Measurements from ENCODE around the gene MBOAT1.

MBOAT1 gene

DNA sequence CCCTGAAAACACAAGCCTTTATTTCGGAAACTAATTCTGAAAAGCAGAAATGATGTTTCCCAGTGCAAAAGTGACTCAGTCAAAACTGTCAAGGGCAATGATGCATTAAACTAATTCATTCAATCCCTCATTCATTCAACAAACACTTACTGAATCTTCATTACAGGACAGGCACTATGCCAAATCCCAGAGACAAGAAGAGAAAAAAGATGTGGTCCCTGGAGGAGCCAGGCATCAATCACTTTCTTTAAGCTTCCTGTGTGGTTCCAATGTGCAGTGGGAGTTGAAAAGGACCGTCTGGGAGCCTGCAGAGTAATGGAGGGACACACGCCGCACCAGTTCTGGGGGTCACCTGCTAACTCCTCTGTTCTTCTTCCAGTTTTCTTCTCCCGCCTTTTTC, 113.1 kb downstream of the MBOAT1 start:
- Histone ChIP-seq H3K79me2 (ENCODE audit: insufficient read depth, low read length) (no peaks in the 10 kb centered on the region), H3K9me2 (replicated peaks; ENCODE audit: low read depth, low read length) (no peaks in the 10 kb centered on the region), H3K4me2 (ENCODE audit: low read depth, low read length, poor library complexity, severe bottlenecking) (no peak overlapping the region), H3K9ac (ENCODE audit: low read depth, low read length, poor library complexity, severe bottlenecking) (no peak overlapping the region), H3K4me1 (ENCODE audit: insufficient read depth, low read length, poor library complexity, severe bottlenecking) (no peaks in the 10 kb centered on the region), H2AFZ (ENCODE audit: low read length) (no peak overlapping the region), H3F3A (ENCODE audit: low read depth) (no peaks in the 10 kb centered on the region), H4K20me1 (ENCODE audit: insufficient read depth, low read length, poor library complexity, severe bottlenecking) (no peaks in the 10 kb centered on the region), H3K27me3 (ENCODE audit: insufficient read depth, low read length, poor library complexity, severe bottlenecking) (no peaks in the 10 kb centered on the region), H3K9me3 (ENCODE audit: insufficient read depth, low read depth, low read length) (no peaks in the 10 kb centered on the region), H3K36me3 (ENCODE audit: insufficient read depth, low read length) (peaks cover 7% of the 10 kb centered on the region; the same call in 1 of the 2 replicates), H3K4me3 (ENCODE audit: low read length, poor library complexity, severe bottlenecking) (no peak overlapping the region)
- TF ChIP-seq, protein P1, sequence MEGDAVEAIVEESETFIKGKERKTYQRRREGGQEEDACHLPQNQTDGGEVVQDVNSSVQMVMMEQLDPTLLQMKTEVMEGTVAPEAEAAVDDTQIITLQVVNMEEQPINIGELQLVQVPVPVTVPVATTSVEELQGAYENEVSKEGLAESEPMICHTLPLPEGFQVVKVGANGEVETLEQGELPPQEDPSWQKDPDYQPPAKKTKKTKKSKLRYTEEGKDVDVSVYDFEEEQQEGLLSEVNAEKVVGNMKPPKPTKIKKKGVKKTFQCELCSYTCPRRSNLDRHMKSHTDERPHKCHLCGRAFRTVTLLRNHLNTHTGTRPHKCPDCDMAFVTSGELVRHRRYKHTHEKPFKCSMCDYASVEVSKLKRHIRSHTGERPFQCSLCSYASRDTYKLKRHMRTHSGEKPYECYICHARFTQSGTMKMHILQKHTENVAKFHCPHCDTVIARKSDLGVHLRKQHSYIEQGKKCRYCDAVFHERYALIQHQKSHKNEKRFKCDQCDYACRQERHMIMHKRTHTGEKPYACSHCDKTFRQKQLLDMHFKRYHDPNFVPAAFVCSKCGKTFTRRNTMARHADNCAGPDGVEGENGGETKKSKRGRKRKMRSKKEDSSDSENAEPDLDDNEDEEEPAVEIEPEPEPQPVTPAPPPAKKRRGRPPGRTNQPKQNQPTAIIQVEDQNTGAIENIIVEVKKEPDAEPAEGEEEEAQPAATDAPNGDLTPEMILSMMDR (conservative IDR thresholded peaks at IDR 0.05; ENCODE audit: low read length) = no peak
- TF ChIP-seq EZH2phosphoT487 (IDR thresholded peaks at IDR 0.05; ENCODE audit: borderline replicate concordance) = no peak

- no peak for TF ChIP-seq EZH2phosphoT487 (IDR thresholded peaks at IDR 0.05; ENCODE audit: borderline replicate concordance)
- TF ChIP-seq, protein P1 (conservative IDR thresholded peaks at IDR 0.05; ENCODE audit: low read length) = no peak
- no peaks in the 10 kb centered on the region for H3K79me2 ChIP-seq (ENCODE audit: insufficient read depth, low read length)
Observed at GRCh38 chr6:20098267-20098876, 113.9 kb downstream of the MBOAT1 start.

DNA sequence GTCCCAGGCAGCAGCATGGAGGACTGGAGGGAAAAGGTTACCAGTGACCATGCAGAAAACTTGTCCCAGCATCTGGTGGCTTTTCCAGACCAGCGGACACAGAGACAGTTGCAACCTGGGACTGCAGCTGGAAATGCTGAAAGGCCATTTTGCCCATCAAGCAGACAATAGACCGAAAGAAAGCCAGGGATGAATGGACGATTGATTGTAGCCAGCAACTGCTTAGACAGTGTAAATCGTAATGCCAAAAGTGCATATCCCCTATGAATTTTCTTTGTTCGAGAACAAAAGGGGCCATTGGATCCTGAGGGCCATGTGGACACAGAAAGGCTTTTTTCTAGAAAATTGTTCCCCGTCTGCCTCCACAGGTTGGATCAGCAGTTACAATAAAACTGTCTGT, 115.7 kb downstream of the MBOAT1 start:
- Histone ChIP-seq H3K4me2 (ENCODE audit: low read depth, low read length, poor library complexity, severe bottlenecking) (no peak overlapping the region), H3K27me3 (ENCODE audit: insufficient read depth, low read length, poor library complexity, severe bottlenecking) (no peaks in the 10 kb centered on the region), H3K9me2 (replicated peaks; ENCODE audit: low read depth, low read length) (no peaks in the 10 kb centered on the region), H3K79me2 (ENCODE audit: insufficient read depth, low read length) (no peaks in the 10 kb centered on the region), H3K4me3 (ENCODE audit: low read length, poor library complexity, severe bottlenecking) (no peak overlapping the region), H3K9ac (ENCODE audit: low read depth, low read length, poor library complexity, severe bottlenecking) (no peak overlapping the region), H3K9me3 (ENCODE audit: insufficient read depth, low read depth, low read length) (no peaks in the 10 kb centered on the region), H3K36me3 (ENCODE audit: insufficient read depth, low read length) (peaks cover 5% of the 10 kb centered on the region; the same call in 1 of the 2 replicates), H4K20me1 (ENCODE audit: insufficient read depth, low read length, poor library complexity, severe bottlenecking) (no peaks in the 10 kb centered on the region), H2AFZ (ENCODE audit: low read length) (no peak overlapping the region), H3K4me1 (ENCODE audit: insufficient read depth, low read length, poor library complexity, severe bottlenecking) (no peaks in the 10 kb centered on the region), H3F3A (ENCODE audit: low read depth) (no peaks in the 10 kb centered on the region)
- no peak for TF ChIP-seq EZH2phosphoT487 (IDR thresholded peaks at IDR 0.05; ENCODE audit: borderline replicate concordance)
- TF ChIP-seq, protein P1 (conservative IDR thresholded peaks at IDR 0.05; ENCODE audit: low read length) = no peak

More at GRCh38 chr6:20098267-20098876, 113.9 kb downstream of the MBOAT1 start:
- H3K9me2 ChIP-seq (replicated peaks; ENCODE audit: low read depth, low read length) = no peaks in the 10 kb centered on the region
- peaks cover 7% of the 10 kb centered on the region; the same call in 1 of the 2 replicates for H3K36me3 ChIP-seq (ENCODE audit: insufficient read depth, low read length)
- no peak overlapping the region for H3K4me3 ChIP-seq (ENCODE audit: low read length, poor library complexity, severe bottlenecking)
- H2AFZ ChIP-seq (ENCODE audit: low read length) = no peak overlapping the region
- no peaks in the 10 kb centered on the region for H3K4me1 ChIP-seq (ENCODE audit: insufficient read depth, low read length, poor library complexity, severe bottlenecking)
- H3K9ac ChIP-seq (ENCODE audit: low read depth, low read length, poor library complexity, severe bottlenecking) = no peak overlapping the region
- no peak overlapping the region for H3K4me2 ChIP-seq (ENCODE audit: low read depth, low read length, poor library complexity, severe bottlenecking)
- H4K20me1 ChIP-seq (ENCODE audit: insufficient read depth, low read length, poor library complexity, severe bottlenecking) = no peaks in the 10 kb centered on the region
- H3F3A ChIP-seq (ENCODE audit: low read depth) = no peaks in the 10 kb centered on the region
- H3K27me3 ChIP-seq (ENCODE audit: insufficient read depth, low read length, poor library complexity, severe bottlenecking) = no peaks in the 10 kb centered on the region
- H3K9me3 ChIP-seq (ENCODE audit: insufficient read depth, low read depth, low read length) = no peaks in the 10 kb centered on the region

Data from Loucy (cell line).